Natural killer cell (primary cell): ENCODE measurements around the gene MRPL14. TPM values are rescaled to one million over a fixed set of nuclear protein-coding genes. Genes with fewer than 3 reads are reported as not detected.

ENCODE experiments used
- ATAC-seq, 3 donors: fragments of 150-1000 bp in 2 of 3; fragments of 200-7000 bp in 1 of 3; cut with Tn5 transposase; 1 replicate in 1 of 3; 2 replicates in 2 of 3; pipeline ENCODE4 v1.10.0; 2021; ENCODE audit warnings: mild to moderate bottlenecking in 2 of 3, moderate library complexity in 2 of 3
- DNase-seq, 2 donors: peaks; one replicate each; pipeline versions ENCODE4 v3.0.0 to v3.0.0-alpha.2; 2013 to 2021; ENCODE audit warnings: mixed read lengths in 1 of 2
- H3K27ac ChIP-seq: one replicate; pipeline ENCODE4 v1.5.1; 2013; ENCODE audit warnings: mild to moderate bottlenecking, low read length
- H3K27me3 ChIP-seq: one replicate; pipeline ENCODE4 v1.6.1; 2013; ENCODE audit warnings: low read length; ENCODE audit not compliant: control insufficient read depth, insufficient read depth
- H3K36me3 ChIP-seq: one replicate; pipeline ENCODE4 v1.6.1; 2013; ENCODE audit warnings: low read length; ENCODE audit not compliant: control insufficient read depth, insufficient read depth
- H3K4me1 ChIP-seq: one replicate; pipeline ENCODE4 v1.6.1; 2013; ENCODE audit warnings: low read length; ENCODE audit not compliant: control insufficient read depth, insufficient read depth
- H3K4me3 ChIP-seq: one replicate; pipeline ENCODE4 v1.5.1; 2013; ENCODE audit warnings: low read length
- H3K9me3 ChIP-seq: one replicate; pipeline ENCODE4 v1.6.1; 2013; ENCODE audit warnings: low read length; ENCODE audit not compliant: control insufficient read depth, insufficient read depth
- H3K27ac Mint-ChIP-seq, 2 donors: one replicate each; pipeline ENCODE4 v1.8.0; 2022; ENCODE audit warnings: mild to moderate bottlenecking in 2 of 2, mixed read lengths in 2 of 2, moderate library complexity in 1 of 2
- H3K27me3 Mint-ChIP-seq, 2 donors: one replicate each; pipeline ENCODE4 v1.8.0; 2022; ENCODE audit warnings: low read depth in 2 of 2, mixed read lengths in 2 of 2
- H3K36me3 Mint-ChIP-seq: one replicate; pipeline ENCODE4 v1.8.0; 2022; ENCODE audit warnings: mixed read lengths
- H3K4me1 Mint-ChIP-seq, 2 donors: one replicate each; pipeline ENCODE4 v1.8.0; 2022; ENCODE audit warnings: mixed read lengths in 2 of 2
- H3K4me3 Mint-ChIP-seq: one replicate; pipeline ENCODE4 v1.8.0; 2022; ENCODE audit warnings: mild to moderate bottlenecking, moderate library complexity, mixed read lengths
- H3K9me3 Mint-ChIP-seq, 2 donors: one replicate each; pipeline ENCODE4 v1.8.0; 2022; ENCODE audit warnings: mixed read lengths in 2 of 2
- WGBS: methylation state at CpG from one replicate; pipeline ENCODE4 v1.1.7; 2013; ENCODE audit warnings: missing lambda C conversion rate; ENCODE audit not compliant: insufficient coverage; 5-methylcytosine and 5-hydroxymethylcytosine counted together
- intact Hi-C: fragments of 100-400 bp; cut with micrococcal nuclease; formaldehyde crosslinking; loops from one replicate; pipeline ENCODE4 v1.14.2; 2022
- total RNA-seq, 4 donors: library from RNA; stranded (reverse); fragments of 120-200 nt in 1 of 4; gene quantifications; one replicate each; pipeline versions ENCODE4 v1.2.3 to v1.2.4, GENCODE V29; 2013 to 2022
- TF ChIP-seq, protein P1 (sequence below): fragments of 200-600 bp; IDR thresholded peaks from one replicate; pipeline ENCODE4 v1.8.0; 2022; ENCODE audit warnings: antibody characterized with exemption

Gene MRPL14
- total RNA-seq, 3 donors from 2014 or later (not counting 1 experiment from before 2014, with no cell fraction given), result 14.9 to 16.2 (median 16.0) TPM

GRCh38 chr6:44086931-44087574 is 40.2 kb downstream of the MRPL14 start:
- no peaks in the 10 kb centered on the region for H3K27me3 Mint-ChIP-seq
- WGBS, result 75% methylated on average over 9 of the region's 9 CpGs

DNA sequence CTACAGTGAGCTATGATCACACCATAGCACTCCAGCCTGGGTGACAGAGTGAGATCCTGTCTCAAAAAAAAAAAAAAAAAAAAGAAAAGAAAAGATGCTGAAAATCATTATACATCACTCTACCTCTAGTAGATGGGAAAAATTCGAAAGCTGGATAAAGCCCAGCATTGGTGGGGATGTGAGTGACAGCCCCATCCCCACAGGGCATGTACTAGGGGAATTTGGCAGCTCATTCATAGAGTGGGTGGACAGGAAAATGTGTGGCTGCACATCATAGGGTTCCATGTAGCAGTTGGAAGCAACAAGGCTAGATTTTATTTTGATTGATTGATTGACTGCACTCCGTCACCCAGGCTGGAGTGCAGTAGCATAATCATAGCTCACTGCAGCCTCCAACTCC is 42.0 kb downstream of the MRPL14 start:
- ATAC-seq (no peak), DNase-seq (no peak)
- Histone ChIP-seq H3K36me3 (no peaks in the 10 kb centered on the region), H3K4me3 (no peak overlapping the region), H3K27me3 (no peaks in the 10 kb centered on the region), H3K27ac (no peak overlapping the region), H3K4me1 (no peaks in the 10 kb centered on the region), H3K9me3 (no peaks in the 10 kb centered on the region)
- intact Hi-C loops, result no loop called here
- 100% methylated on average over 1 of the region's 2 CpGs for WGBS
- Mint-ChIP-seq H3K4me1 (no peaks in the 10 kb centered on the region), H3K4me3 (no peak overlapping the region), H3K27ac (no peak overlapping the region), H3K9me3 (no peaks in the 10 kb centered on the region), H3K36me3 (no peaks in the 10 kb centered on the region), H3K27me3 (no peaks in the 10 kb centered on the region)
- TF ChIP-seq, protein P1, sequence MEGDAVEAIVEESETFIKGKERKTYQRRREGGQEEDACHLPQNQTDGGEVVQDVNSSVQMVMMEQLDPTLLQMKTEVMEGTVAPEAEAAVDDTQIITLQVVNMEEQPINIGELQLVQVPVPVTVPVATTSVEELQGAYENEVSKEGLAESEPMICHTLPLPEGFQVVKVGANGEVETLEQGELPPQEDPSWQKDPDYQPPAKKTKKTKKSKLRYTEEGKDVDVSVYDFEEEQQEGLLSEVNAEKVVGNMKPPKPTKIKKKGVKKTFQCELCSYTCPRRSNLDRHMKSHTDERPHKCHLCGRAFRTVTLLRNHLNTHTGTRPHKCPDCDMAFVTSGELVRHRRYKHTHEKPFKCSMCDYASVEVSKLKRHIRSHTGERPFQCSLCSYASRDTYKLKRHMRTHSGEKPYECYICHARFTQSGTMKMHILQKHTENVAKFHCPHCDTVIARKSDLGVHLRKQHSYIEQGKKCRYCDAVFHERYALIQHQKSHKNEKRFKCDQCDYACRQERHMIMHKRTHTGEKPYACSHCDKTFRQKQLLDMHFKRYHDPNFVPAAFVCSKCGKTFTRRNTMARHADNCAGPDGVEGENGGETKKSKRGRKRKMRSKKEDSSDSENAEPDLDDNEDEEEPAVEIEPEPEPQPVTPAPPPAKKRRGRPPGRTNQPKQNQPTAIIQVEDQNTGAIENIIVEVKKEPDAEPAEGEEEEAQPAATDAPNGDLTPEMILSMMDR, result no peak

More at GRCh38 chr6:44086931-44087574, 40.2 kb downstream of the MRPL14 start:
- Mint-ChIP-seq H3K4me1 (no peaks in the 10 kb centered on the region), H3K9me3 (no peaks in the 10 kb centered on the region), H3K27ac (no peak overlapping the region), H3K36me3 (no peaks in the 10 kb centered on the region), H3K4me3 (no peak overlapping the region)
- no peak for ATAC-seq
- Histone ChIP-seq H3K4me1 (no peaks in the 10 kb centered on the region), H3K4me3 (no peak overlapping the region), H3K27ac (no peak overlapping the region), H3K36me3 (no peaks in the 10 kb centered on the region), H3K27me3 (no peaks in the 10 kb centered on the region), H3K9me3 (no peaks in the 10 kb centered on the region)
- intact Hi-C loops, result no loop called here
- no peak for DNase-seq
- TF ChIP-seq, protein P1, result no peak

- peaks cover under 1% of the 10 kb centered on the region for H3K4me1 ChIP-seq
- DNase-seq (no peak), ATAC-seq (no peak)
- peaks cover 0 to under 1% of the 10 kb centered on the region in 2 donors for H3K27me3 Mint-ChIP-seq
- no peak overlapping the region for H3K4me3 Mint-ChIP-seq
- intact Hi-C loops, result no loop called here
- no peaks in the 10 kb centered on the region for H3K9me3 Mint-ChIP-seq
- no peaks in the 10 kb centered on the region for H3K36me3 ChIP-seq
- no peaks in the 10 kb centered on the region for H3K4me1 Mint-ChIP-seq
- 86% methylated on average over 13 of the region's 13 CpGs for WGBS
- H3K27me3 ChIP-seq, result no peaks in the 10 kb centered on the region
- TF ChIP-seq, protein P1, result no peak
- H3K27ac Mint-ChIP-seq, result no peak overlapping the region
- no peaks in the 10 kb centered on the region for H3K9me3 ChIP-seq
- no peak overlapping the region for H3K4me3 ChIP-seq
- H3K27ac ChIP-seq, result no peak overlapping the region
- H3K36me3 Mint-ChIP-seq, result no peaks in the 10 kb centered on the region
Observed at GRCh38 chr6:44084231-44085014, 42.8 kb downstream of the MRPL14 start.
